ENCODE measurements around the gene BCAS1. TPM values are rescaled to one million over a fixed set of nuclear protein-coding genes. Genes with fewer than 3 reads are reported as not detected.

The BCAS1 gene
- total RNA-seq, 1 experiment from 2014 or later, result 1.8 TPM

DNA sequence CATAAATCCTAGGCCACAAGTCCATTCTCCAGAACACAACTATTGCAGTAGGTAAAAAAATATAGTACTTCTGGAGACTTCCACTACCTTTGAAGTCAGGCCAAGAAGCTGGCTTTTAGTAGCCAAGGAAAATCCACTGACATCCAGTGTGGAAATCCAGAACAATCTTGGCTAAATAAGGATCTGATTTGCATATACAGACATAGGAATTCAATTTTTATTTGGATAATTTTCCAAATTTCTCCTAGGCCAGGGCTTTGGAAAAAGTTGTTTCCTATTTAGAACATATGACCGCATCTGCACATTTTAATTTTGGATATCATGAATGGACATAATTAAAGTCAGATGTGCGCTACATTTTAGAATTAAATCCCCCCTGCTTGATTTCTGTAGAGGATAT, 100.2 kb downstream of the BCAS1 start:
- Histone ChIP-seq H3K9me3 (replicated peaks) (no peaks in the 10 kb centered on the region), H3K4me3 (no peak overlapping the region), H3K4me1 (replicated peaks) (no peaks in the 10 kb centered on the region), H3K36me3 (no peaks in the 10 kb centered on the region), H3K27ac (no peak overlapping the region), H3K27me3 (replicated peaks) (no peaks in the 10 kb centered on the region)
- no peak for DNase-seq (ENCODE audit: low read depth in 1 of 2, low spot score in 2 of 2)

GRCh38 chr20:53967527-53967926, 102.9 kb downstream of the BCAS1 start:
- Histone ChIP-seq H3K27me3 (replicated peaks) (no peaks in the 10 kb centered on the region), H3K9me3 (replicated peaks) (no peaks in the 10 kb centered on the region), H3K27ac (no peak overlapping the region), H3K4me3 (no peak overlapping the region), H3K4me1 (replicated peaks) (no peaks in the 10 kb centered on the region), H3K36me3 (no peaks in the 10 kb centered on the region)
- no peak for DNase-seq (ENCODE audit: low read depth in 1 of 2, low spot score in 2 of 2)

GRCh38 chr20:53966774-53967398, 103.5 kb downstream of the BCAS1 start:
- H3K36me3 ChIP-seq, result no peaks in the 10 kb centered on the region
- no peak overlapping the region for H3K27ac ChIP-seq
- no peaks in the 10 kb centered on the region for H3K27me3 ChIP-seq (replicated peaks)
- no peaks in the 10 kb centered on the region for H3K9me3 ChIP-seq (replicated peaks)
- peaks cover under 1% of the 10 kb centered on the region for H3K4me1 ChIP-seq (replicated peaks)
- no peak for DNase-seq (ENCODE audit: low read depth in 1 of 2, low spot score in 2 of 2)
- no peak overlapping the region for H3K4me3 ChIP-seq

GRCh38 chr20:53964501-53965253, 105.7 kb downstream of the BCAS1 start:
- Histone ChIP-seq H3K27me3 (replicated peaks) (no peaks in the 10 kb centered on the region), H3K9me3 (replicated peaks) (no peaks in the 10 kb centered on the region), H3K27ac (no peak overlapping the region), H3K36me3 (no peaks in the 10 kb centered on the region), H3K4me1 (replicated peaks) (peaks cover 23% of the 10 kb centered on the region), H3K4me3 (no peak overlapping the region)
- no peak for DNase-seq (ENCODE audit: low read depth in 1 of 2, low spot score in 2 of 2)

GRCh38 chr20:53964067-53964466, 106.3 kb downstream of the BCAS1 start:
- H3K36me3 ChIP-seq, result no peaks in the 10 kb centered on the region
- H3K27me3 ChIP-seq (replicated peaks), result no peaks in the 10 kb centered on the region
- no peaks in the 10 kb centered on the region for H3K9me3 ChIP-seq (replicated peaks)
- H3K4me3 ChIP-seq, result no peak overlapping the region
- peaks cover 25% of the 10 kb centered on the region for H3K4me1 ChIP-seq (replicated peaks)
- DNase-seq (ENCODE audit: low read depth in 1 of 2, low spot score in 2 of 2), result no peak
- H3K27ac ChIP-seq, result no peak overlapping the region

- H3K27ac ChIP-seq, result no peak overlapping the region
- H3K27me3 ChIP-seq (replicated peaks), result no peaks in the 10 kb centered on the region
- no peak for DNase-seq (ENCODE audit: low read depth in 1 of 2, low spot score in 2 of 2)
- H3K9me3 ChIP-seq (replicated peaks), result no peaks in the 10 kb centered on the region
- no peak overlapping the region for H3K4me3 ChIP-seq
- H3K4me1 ChIP-seq (replicated peaks), result peaks cover 25% of the 10 kb centered on the region
- H3K36me3 ChIP-seq, result no peaks in the 10 kb centered on the region
Observed at GRCh38 chr20:53963635-53964034, 106.8 kb downstream of the BCAS1 start.

DNA sequence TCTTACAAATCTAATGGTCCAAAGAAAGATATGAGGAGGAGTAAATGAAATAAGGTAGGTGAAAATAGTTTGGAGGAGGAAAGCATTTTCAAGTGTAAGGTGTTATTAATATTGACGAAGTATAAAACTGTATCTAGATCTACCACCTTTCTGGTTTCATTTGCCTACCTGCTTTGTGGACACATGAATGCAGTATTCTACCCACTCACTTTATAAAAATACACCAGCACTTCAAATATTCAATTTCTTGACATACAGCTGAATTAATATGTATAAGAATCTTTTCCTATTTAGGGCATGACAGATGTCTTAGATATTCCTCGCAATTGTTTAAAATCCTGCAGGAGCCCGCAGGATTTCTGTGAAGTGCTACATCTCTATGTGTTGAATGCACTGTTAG, 108.0 kb downstream of the BCAS1 start:
- H3K4me3 ChIP-seq, result no peak overlapping the region
- DNase-seq (ENCODE audit: low read depth in 1 of 2, low spot score in 2 of 2), result no peak

GRCh38 chr20:53961527-53961926, 108.9 kb downstream of the BCAS1 start:
- Histone ChIP-seq H3K27me3 (replicated peaks) (no peaks in the 10 kb centered on the region), H3K36me3 (no peaks in the 10 kb centered on the region), H3K4me3 (no peak overlapping the region), H3K27ac (no peak overlapping the region), H3K4me1 (replicated peaks) (peaks cover 33% of the 10 kb centered on the region), H3K9me3 (replicated peaks) (no peaks in the 10 kb centered on the region; the same call in 1 of the 2 replicates)
- peak in 1 of 2 experiments; percentile 29 for DNase-seq (ENCODE audit: low read depth in 1 of 2, low spot score in 2 of 2)

More for the DNA sequence above, 108.0 kb downstream of the BCAS1 start:
- no peak overlapping the region for H3K27ac ChIP-seq
- H3K27me3 ChIP-seq (replicated peaks), result no peaks in the 10 kb centered on the region
- no peaks in the 10 kb centered on the region for H3K36me3 ChIP-seq
- H3K9me3 ChIP-seq (replicated peaks), result no peaks in the 10 kb centered on the region
- peaks cover 27% of the 10 kb centered on the region for H3K4me1 ChIP-seq (replicated peaks)

DNA sequence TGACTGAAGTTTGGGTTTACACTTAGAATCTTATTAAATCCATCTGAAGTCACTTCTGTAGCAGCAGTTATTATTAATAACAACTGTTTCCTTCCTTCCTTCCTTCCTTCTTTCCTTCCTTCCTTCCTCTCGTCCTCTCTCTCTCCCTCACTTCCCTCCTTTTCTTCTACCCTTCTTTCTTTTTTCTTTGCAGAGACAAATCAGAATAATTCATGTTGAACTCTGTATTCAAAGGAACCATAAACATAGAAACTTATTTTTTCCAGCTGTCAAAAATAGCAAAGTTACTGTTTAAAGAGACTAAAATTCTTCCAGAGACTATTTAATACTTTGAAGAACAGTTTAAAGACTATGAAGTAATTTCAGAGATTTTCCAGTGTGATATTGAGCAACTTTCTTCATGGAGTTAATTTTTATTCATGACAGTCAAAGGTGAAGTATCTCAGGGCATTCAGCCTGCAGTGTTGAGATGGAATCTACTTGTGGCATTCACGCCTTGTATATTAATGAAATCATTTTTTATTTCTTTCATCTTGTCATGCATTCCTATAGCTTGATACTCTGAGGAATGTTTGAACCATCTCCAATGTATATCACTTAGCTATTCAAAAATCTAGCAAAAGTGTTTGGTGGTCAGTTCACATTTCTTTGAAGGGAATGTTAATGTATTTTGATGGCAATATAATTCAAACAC, 109.7 kb downstream of the BCAS1 start:
- DNase-seq (ENCODE audit: low read depth in 1 of 2, low spot score in 2 of 2), result no peak

DNA sequence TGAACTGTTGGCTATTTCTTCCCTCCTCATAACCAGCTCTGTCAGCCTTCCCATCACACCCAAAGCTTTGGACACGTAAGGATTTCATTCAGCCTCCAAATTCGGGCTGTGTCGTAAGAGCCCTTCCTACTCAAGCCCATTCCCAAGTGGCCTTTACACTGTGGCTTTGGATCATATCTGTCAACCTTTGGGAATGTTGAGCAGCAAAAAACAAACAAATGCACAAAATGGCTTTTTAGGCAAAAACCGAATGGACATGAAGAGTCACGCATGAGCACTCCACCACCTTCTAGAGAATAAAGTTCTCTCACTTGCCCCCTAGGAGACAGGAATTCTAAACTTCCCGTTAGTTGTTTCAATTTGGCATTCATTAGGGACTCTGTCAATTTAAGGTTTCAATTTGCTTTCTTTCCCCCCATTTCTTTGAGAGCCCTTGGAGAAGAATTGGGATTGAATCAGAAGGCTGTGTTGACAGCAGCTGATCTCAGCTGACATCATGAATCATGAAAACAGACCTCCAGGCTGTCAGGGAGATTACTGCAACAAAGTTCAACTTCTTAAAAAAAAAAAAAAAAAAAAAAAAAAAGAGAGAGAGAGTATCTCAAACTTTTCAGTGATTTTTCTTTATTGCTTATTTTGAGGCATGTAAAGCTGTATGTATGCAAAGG, 110.3 kb downstream of the BCAS1 start:
- peak in 1 of 2 experiments; percentile 43 for DNase-seq (ENCODE audit: low read depth in 1 of 2, low spot score in 2 of 2)
- H3K36me3 ChIP-seq, result no peaks in the 10 kb centered on the region
- no peaks in the 10 kb centered on the region for H3K27me3 ChIP-seq (replicated peaks)
- H3K4me1 ChIP-seq (replicated peaks), result peaks cover 33% of the 10 kb centered on the region
- peaks cover 5% of the 10 kb centered on the region; the same call in 1 of the 2 replicates for H3K9me3 ChIP-seq (replicated peaks)
- H3K27ac ChIP-seq, result peak overlapping the region; percentile 37; the same call in 1 of the 2 replicates
- H3K4me3 ChIP-seq, result no peak overlapping the region

More for the DNA sequence above, 109.7 kb downstream of the BCAS1 start:
- no peaks in the 10 kb centered on the region for H3K27me3 ChIP-seq (replicated peaks)
- H3K27ac ChIP-seq, result 0 out of 2 replicates have a peak overlapping the region, but pooled peaks have one; percentile 3
- H3K4me1 ChIP-seq (replicated peaks), result peaks cover 33% of the 10 kb centered on the region
- no peak overlapping the region for H3K4me3 ChIP-seq
- H3K36me3 ChIP-seq, result no peaks in the 10 kb centered on the region
- peaks cover 5% of the 10 kb centered on the region; the same call in 1 of the 2 replicates for H3K9me3 ChIP-seq (replicated peaks)

DNA sequence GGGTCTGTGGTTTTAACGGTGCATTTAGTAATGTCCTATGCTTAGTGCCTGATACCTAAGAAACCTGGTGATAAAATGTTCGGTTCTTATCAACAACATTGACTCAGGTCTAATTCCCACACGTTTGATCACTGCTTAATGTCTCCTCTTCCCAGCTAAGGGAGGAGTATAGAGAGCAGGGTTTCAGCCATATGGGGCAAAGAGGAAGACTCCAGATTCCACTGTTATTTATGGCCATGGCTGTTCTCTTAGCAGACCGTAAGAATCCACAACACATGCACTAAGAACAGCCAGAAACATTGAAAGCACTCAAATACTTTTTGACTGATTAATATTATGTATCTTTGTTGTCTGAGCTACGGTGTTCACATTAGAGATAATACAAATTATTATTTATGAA, 112.1 kb downstream of the BCAS1 start:
- H3K9me3 ChIP-seq (replicated peaks), result peaks cover 5% of the 10 kb centered on the region; the same call in 1 of the 2 replicates
- H3K27ac ChIP-seq, result no peak overlapping the region
- peaks cover 33% of the 10 kb centered on the region for H3K4me1 ChIP-seq (replicated peaks)
- DNase-seq (ENCODE audit: low read depth in 1 of 2, low spot score in 2 of 2), result no peak
- no peak overlapping the region for H3K4me3 ChIP-seq
- no peaks in the 10 kb centered on the region for H3K36me3 ChIP-seq
- H3K27me3 ChIP-seq (replicated peaks), result no peaks in the 10 kb centered on the region

DNA sequence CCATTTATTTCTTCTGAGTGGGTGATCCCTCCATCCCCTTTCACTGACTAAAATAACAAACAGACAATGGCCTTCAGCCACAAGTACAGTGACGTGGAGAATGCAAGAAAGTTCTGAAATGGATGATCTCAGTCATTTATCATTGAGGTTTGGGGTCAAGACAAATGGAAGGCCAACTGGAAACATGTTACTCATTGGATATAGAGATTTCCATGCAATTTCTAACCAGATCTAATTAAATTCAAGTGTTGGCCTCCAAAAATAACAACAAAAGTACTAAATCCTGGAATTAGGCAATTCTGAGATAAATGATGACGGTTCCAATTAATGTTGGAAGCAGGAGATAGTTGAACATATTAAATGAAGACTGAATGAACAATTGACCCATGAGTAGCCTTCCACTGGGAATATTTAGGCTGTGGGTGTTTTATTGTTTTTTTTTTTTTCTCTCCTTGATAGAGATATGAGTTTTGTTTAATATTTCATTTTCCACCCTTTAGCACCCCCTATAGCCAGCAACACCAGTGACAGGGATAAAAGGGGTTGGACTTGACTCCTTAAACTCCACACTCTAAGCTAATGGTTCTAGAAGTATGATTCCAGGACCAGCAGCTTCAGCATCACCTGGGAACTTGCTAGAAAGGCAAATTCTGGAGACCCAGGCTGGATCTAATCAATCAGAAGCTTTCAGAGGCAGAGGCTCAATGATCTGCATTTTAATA, 112.8 kb downstream of the BCAS1 start:
- Histone ChIP-seq H3K9me3 (replicated peaks) (peaks cover 5% of the 10 kb centered on the region), H3K36me3 (no peaks in the 10 kb centered on the region), H3K27me3 (replicated peaks) (no peaks in the 10 kb centered on the region), H3K27ac (no peak overlapping the region), H3K4me3 (no peak overlapping the region), H3K4me1 (replicated peaks) (peaks cover 33% of the 10 kb centered on the region)
- peak in 1 of 2 experiments; percentile 34 for DNase-seq (ENCODE audit: low read depth in 1 of 2, low spot score in 2 of 2)
